HCT116 (cell line): ENCODE results near the gene VWC2. TPM values are rescaled to one million over a fixed set of nuclear protein-coding genes. Genes with fewer than 3 reads are reported as not detected.

Experiments used
- ATAC-seq: fragments of 200-7000 bp; cut with Tn5 transposase; 2 replicates; pipeline ENCODE4 v1.9.1; 2020; ENCODE audit warnings: mild to moderate bottlenecking, moderate library complexity
- BruUV-seq: library from RNA; stranded (reverse); fragments of 400-500 nt; replicated peaks from 2 replicates; lab custom pipeline; 2021; lab: Mats Ljungman, UMichigan
- CTCF ChIA-PET: fragments of 300-600 bp; sonication (Branson Sonifier 250); formaldehyde crosslinking; loops from one replicate; lab custom pipeline; 2021; ENCODE audit warnings: antibody characterized with exemption; lab: Charles Lee
- POLR2A ChIA-PET: fragments of 300-600, 350-600 bp; sonication (Branson Sonifier 250); formaldehyde crosslinking; loops from one replicate; lab custom pipeline; 2021; ENCODE audit warnings: antibody characterized with exemption; lab: Charles Lee
- RAD21 ChIA-PET, 2 experiments: fragments of 300-600 bp; sonication (Branson Sonifier 250); formaldehyde crosslinking; loops; one replicate each; lab custom pipeline; 2023; ENCODE audit warnings: low total read pairs in 2 of 2; ENCODE audit not compliant: uncharacterized antibody in 2 of 2, unreplicated experiment in 2 of 2, low non-redundant PET in 1 of 2; lab: Charles Lee
- DNase-seq: peaks from one replicate; pipeline ENCODE4 v3.0.0-alpha.2; 2010; ENCODE audit warnings: low read depth, low spot score
- H2AFZ ChIP-seq: fragments of 200-600 bp; shearing (Covaris generic), sonication (generic); 2 replicates; pipeline ENCODE4 v1.6.1; 2017; ENCODE audit warnings: low read depth, mixed run types, mixed read lengths, antibody characterized with exemption, low read length; ENCODE audit not compliant: poor library complexity, severe bottlenecking
- H3K27ac ChIP-seq: 2 replicates; pipeline ENCODE4 v1.5.1; 2012; ENCODE audit warnings: low read depth, low read length
- H3K27me3 ChIP-seq: fragments of 200-600 bp; sonication (generic); 2 replicates; pipeline ENCODE4 v1.6.1; 2016; ENCODE audit warnings: mixed run types, low read length, mixed read lengths; ENCODE audit not compliant: insufficient read depth
- H3K36me3 ChIP-seq, 2 experiments: fragments of 200-500 bp in 1 of 2; fragments of 200-600 bp in 1 of 2; sonication (Bioruptor generic) in 1 of 2; sonication (generic) in 1 of 2; 2 replicates each; pipeline versions ENCODE4 v1.5.1 to v1.6.1; 2014 to 2016; ENCODE audit warnings: low read length in 2 of 2, inconsistent platforms in 1 of 2, mixed read lengths in 1 of 2, mixed run types in 1 of 2; ENCODE audit not compliant: insufficient read depth in 2 of 2, control insufficient read depth in 1 of 2
- H3K4me1 ChIP-seq, 2 experiments: fragments of 200-600 bp in 1 of 2; sonication (generic) in 1 of 2; 2 replicates each; pipeline versions ENCODE4 v1.5.1 to v1.6.1; 2012 to 2017; ENCODE audit warnings: low read length in 2 of 2, inconsistent platforms in 1 of 2, mild to moderate bottlenecking in 1 of 2, mixed read lengths in 1 of 2, mixed run types in 1 of 2, moderate library complexity in 1 of 2; ENCODE audit not compliant: insufficient read depth in 2 of 2, control insufficient read depth in 1 of 2
- H3K4me2 ChIP-seq: fragments of 200-600 bp; sonication (generic); 2 replicates; pipeline ENCODE4 v1.6.1; 2017; ENCODE audit warnings: mixed run types, low read length, mixed read lengths
- H3K4me3 ChIP-seq, 2 experiments: fragments of 200-600 bp in 1 of 2; sonication (generic) in 1 of 2; replicated peaks in 1 of 2; 2 replicates each; pipeline ENCODE4 v1.5.1; 2011 to 2016; ENCODE audit warnings: low read length in 2 of 2, control low read depth in 1 of 2, low read depth in 1 of 2, mild to moderate bottlenecking in 1 of 2, mixed read lengths in 1 of 2, mixed run types in 1 of 2
- H3K79me2 ChIP-seq: fragments of 200-600 bp; sonication (generic); 2 replicates; pipeline ENCODE4 v1.6.1; 2017; ENCODE audit warnings: mild to moderate bottlenecking, mixed run types, low read length, moderate library complexity, mixed read lengths; ENCODE audit not compliant: insufficient read depth
- H3K9ac ChIP-seq: fragments of 200-600 bp; sonication (generic); 2 replicates; pipeline ENCODE4 v1.6.1; 2016; ENCODE audit warnings: low read length, mixed read lengths
- H3K9me2 ChIP-seq: fragments of 200-600 bp; sonication (generic), shearing (Covaris generic); 2 replicates; pipeline ENCODE4 v1.6.1; 2017; ENCODE audit warnings: mixed run types, mild to moderate bottlenecking, moderate library complexity; ENCODE audit not compliant: insufficient read depth
- H3K9me3 ChIP-seq, 2 experiments: fragments of 200-500 bp in 1 of 2; fragments of 200-600 bp in 1 of 2; sonication (Bioruptor generic) in 1 of 2; sonication (generic) in 1 of 2; 2 replicates each; pipeline ENCODE4 v1.6.1; 2014 to 2017; ENCODE audit warnings: low read length in 2 of 2, mixed read lengths in 2 of 2, inconsistent platforms in 1 of 2, low read depth in 1 of 2, mild to moderate bottlenecking in 1 of 2, mixed run types in 1 of 2, moderate library complexity in 1 of 2; ENCODE audit not compliant: control insufficient read depth in 1 of 2, insufficient read depth in 1 of 2
- H4K20me1 ChIP-seq: fragments of 200-600 bp; sonication (generic), shearing (Covaris generic); 2 replicates; pipeline ENCODE4 v1.6.1; 2017; ENCODE audit warnings: mixed run types, mild to moderate bottlenecking, moderate library complexity; ENCODE audit not compliant: insufficient read depth
- CEBPB ChIP-seq: IDR thresholded peaks from 2 replicates; pipeline ENCODE4 v1.6.1; 2012; ENCODE audit warnings: low read depth
- EGR1 ChIP-seq: IDR thresholded peaks from 2 replicates; pipeline ENCODE4 v1.6.1; 2012; ENCODE audit warnings: low read depth
- EZH2 ChIP-seq: fragments of 200-600 bp; sonication (generic); IDR thresholded peaks from 2 replicates; pipeline ENCODE4 v1.6.1; 2017; ENCODE audit warnings: antibody characterized with exemption, mixed run types
- EZH2phosphoT487 ChIP-seq: fragments of 200-600 bp; IDR thresholded peaks from 2 replicates; pipeline ENCODE4 v1.6.1; 2018; ENCODE audit warnings: antibody characterized with exemption, borderline replicate concordance
- FOSL1 ChIP-seq: IDR thresholded peaks from 2 replicates; pipeline ENCODE4 v1.6.1; 2012; ENCODE audit warnings: low read depth
- MAX ChIP-seq: IDR thresholded peaks from 2 replicates; pipeline ENCODE4 v1.6.1; 2012
- POLR2A ChIP-seq: IDR thresholded peaks from 2 replicates; pipeline ENCODE4 v1.7.0; 2011; ENCODE audit warnings: borderline replicate concordance; ENCODE audit not compliant: insufficient read depth, insufficient read length; ENCODE audit errors: extremely low read depth
- POLR2AphosphoS5 ChIP-seq: IDR thresholded peaks from 2 replicates; pipeline ENCODE4 v1.6.1; 2011; ENCODE audit warnings: mild to moderate bottlenecking, low read depth, low read length, moderate library complexity
- RAD21 ChIP-seq: IDR thresholded peaks from 2 replicates; pipeline ENCODE4 v1.6.1; 2012; ENCODE audit warnings: low read depth, mild to moderate bottlenecking
- SIN3A ChIP-seq: IDR thresholded peaks from 2 replicates; pipeline ENCODE4 v1.6.1; 2012; ENCODE audit warnings: low read depth
- SP1 ChIP-seq: IDR thresholded peaks from 2 replicates; pipeline ENCODE4 v1.6.1; 2012; ENCODE audit warnings: low read depth
- SRF ChIP-seq: IDR thresholded peaks from 2 replicates; pipeline ENCODE4 v1.6.1; 2012; ENCODE audit warnings: low read depth
- YY1 ChIP-seq: IDR thresholded peaks from 2 replicates; pipeline ENCODE4 v1.6.1; 2011; ENCODE audit warnings: low read length, low read depth, moderate library complexity, mild to moderate bottlenecking; ENCODE audit not compliant: insufficient replicate concordance; ENCODE audit errors: extremely low read depth
- ZNF274 ChIP-seq: fragments of 200-500 bp; sonication (Bioruptor generic); IDR thresholded peaks from 2 replicates; pipeline ENCODE4 v1.6.1; 2014; ENCODE audit warnings: mild to moderate bottlenecking, low read depth, low read length, inconsistent platforms
- intact Hi-C: fragments of 100-400 bp; cut with micrococcal nuclease; formaldehyde crosslinking; loops from 2 replicates; pipeline ENCODE4 v1.10.0; 2022
- total RNA-seq: library from RNA; stranded (reverse); gene quantifications from one replicate; pipeline ENCODE4 v1.2.1, GENCODE V29; 2021; ENCODE audit not compliant: unreplicated experiment
- TF ChIP-seq, protein P1 (sequence below): IDR thresholded peaks from 2 replicates; pipeline ENCODE4 v1.6.1; 2012; ENCODE audit warnings: low read depth
- TF ChIP-seq, protein P2 (sequence below): IDR thresholded peaks from 2 replicates; pipeline ENCODE4 v1.6.1; 2011; ENCODE audit warnings: mild to moderate bottlenecking, low read length, moderate library complexity; ENCODE audit not compliant: insufficient replicate concordance; ENCODE audit errors: extremely low read depth
- TF ChIP-seq, protein P3 (sequence below), 3 experiments: fragments of 200-600 bp in 1 of 3; sonication (generic) in 1 of 3; IDR thresholded peaks in 2 of 3; conservative IDR thresholded peaks in 1 of 3; 2 replicates each; pipeline ENCODE4 v1.5.1; 2012 to 2017; ENCODE audit warnings: low read depth in 2 of 3, low read length in 2 of 3, antibody characterized with exemption in 1 of 3, borderline replicate concordance in 1 of 3, control low read depth in 1 of 3, mild to moderate bottlenecking in 1 of 3, mixed read lengths in 1 of 3, mixed run types in 1 of 3, moderate library complexity in 1 of 3; ENCODE audit not compliant: insufficient read depth in 1 of 3
- TF ChIP-seq, protein P4 (sequence below): IDR thresholded peaks from 2 replicates; pipeline ENCODE4 v1.6.1; 2012

VWC2 gene
- total RNA-seq, 1 experiment from 2014 or later, result not detected

GRCh38 chr7:49787980-49788379 is 14.5 kb downstream of the VWC2 start:
- TF ChIP-seq, protein P1, sequence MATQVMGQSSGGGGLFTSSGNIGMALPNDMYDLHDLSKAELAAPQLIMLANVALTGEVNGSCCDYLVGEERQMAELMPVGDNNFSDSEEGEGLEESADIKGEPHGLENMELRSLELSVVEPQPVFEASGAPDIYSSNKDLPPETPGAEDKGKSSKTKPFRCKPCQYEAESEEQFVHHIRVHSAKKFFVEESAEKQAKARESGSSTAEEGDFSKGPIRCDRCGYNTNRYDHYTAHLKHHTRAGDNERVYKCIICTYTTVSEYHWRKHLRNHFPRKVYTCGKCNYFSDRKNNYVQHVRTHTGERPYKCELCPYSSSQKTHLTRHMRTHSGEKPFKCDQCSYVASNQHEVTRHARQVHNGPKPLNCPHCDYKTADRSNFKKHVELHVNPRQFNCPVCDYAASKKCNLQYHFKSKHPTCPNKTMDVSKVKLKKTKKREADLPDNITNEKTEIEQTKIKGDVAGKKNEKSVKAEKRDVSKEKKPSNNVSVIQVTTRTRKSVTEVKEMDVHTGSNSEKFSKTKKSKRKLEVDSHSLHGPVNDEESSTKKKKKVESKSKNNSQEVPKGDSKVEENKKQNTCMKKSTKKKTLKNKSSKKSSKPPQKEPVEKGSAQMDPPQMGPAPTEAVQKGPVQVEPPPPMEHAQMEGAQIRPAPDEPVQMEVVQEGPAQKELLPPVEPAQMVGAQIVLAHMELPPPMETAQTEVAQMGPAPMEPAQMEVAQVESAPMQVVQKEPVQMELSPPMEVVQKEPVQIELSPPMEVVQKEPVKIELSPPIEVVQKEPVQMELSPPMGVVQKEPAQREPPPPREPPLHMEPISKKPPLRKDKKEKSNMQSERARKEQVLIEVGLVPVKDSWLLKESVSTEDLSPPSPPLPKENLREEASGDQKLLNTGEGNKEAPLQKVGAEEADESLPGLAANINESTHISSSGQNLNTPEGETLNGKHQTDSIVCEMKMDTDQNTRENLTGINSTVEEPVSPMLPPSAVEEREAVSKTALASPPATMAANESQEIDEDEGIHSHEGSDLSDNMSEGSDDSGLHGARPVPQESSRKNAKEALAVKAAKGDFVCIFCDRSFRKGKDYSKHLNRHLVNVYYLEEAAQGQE, result no peak
- TF ChIP-seq, protein P2, sequence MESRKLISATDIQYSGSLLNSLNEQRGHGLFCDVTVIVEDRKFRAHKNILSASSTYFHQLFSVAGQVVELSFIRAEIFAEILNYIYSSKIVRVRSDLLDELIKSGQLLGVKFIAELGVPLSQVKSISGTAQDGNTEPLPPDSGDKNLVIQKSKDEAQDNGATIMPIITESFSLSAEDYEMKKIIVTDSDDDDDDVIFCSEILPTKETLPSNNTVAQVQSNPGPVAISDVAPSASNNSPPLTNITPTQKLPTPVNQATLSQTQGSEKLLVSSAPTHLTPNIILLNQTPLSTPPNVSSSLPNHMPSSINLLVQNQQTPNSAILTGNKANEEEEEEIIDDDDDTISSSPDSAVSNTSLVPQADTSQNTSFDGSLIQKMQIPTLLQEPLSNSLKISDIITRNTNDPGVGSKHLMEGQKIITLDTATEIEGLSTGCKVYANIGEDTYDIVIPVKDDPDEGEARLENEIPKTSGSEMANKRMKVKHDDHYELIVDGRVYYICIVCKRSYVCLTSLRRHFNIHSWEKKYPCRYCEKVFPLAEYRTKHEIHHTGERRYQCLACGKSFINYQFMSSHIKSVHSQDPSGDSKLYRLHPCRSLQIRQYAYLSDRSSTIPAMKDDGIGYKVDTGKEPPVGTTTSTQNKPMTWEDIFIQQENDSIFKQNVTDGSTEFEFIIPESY, result no peak
- TF ChIP-seq EGR1 (no peak), EZH2 (no peak), MAX (no peak), CEBPB (no peak), SP1 (no peak), SRF (no peak), EZH2phosphoT487 (no peak), ZNF274 (no peak), RAD21 (no peak), YY1 (no peak), FOSL1 (no peak), POLR2A (no peak), POLR2AphosphoS5 (no peak), SIN3A (no peak)
- TF ChIP-seq, protein P3, sequence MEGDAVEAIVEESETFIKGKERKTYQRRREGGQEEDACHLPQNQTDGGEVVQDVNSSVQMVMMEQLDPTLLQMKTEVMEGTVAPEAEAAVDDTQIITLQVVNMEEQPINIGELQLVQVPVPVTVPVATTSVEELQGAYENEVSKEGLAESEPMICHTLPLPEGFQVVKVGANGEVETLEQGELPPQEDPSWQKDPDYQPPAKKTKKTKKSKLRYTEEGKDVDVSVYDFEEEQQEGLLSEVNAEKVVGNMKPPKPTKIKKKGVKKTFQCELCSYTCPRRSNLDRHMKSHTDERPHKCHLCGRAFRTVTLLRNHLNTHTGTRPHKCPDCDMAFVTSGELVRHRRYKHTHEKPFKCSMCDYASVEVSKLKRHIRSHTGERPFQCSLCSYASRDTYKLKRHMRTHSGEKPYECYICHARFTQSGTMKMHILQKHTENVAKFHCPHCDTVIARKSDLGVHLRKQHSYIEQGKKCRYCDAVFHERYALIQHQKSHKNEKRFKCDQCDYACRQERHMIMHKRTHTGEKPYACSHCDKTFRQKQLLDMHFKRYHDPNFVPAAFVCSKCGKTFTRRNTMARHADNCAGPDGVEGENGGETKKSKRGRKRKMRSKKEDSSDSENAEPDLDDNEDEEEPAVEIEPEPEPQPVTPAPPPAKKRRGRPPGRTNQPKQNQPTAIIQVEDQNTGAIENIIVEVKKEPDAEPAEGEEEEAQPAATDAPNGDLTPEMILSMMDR (IDR thresholded peaks at IDR 0.05 in 2 of 3, conservative IDR thresholded peaks at IDR 0.05 in 1 of 3; ENCODE audit: borderline replicate concordance in 1 of 3, insufficient read depth in 1 of 3, low read depth in 2 of 3, low read length in 2 of 3), result no peak
- TF ChIP-seq, protein P4, sequence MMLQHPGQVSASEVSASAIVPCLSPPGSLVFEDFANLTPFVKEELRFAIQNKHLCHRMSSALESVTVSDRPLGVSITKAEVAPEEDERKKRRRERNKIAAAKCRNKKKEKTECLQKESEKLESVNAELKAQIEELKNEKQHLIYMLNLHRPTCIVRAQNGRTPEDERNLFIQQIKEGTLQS, result no peak
- intact Hi-C loops, result no loop called here
- H3K9me2 ChIP-seq, result no peaks in the 10 kb centered on the region
- no peaks in the 10 kb centered on the region for H3K79me2 ChIP-seq
- ChIA-PET CTCF (no interaction called here), POLR2A (no interaction called here), RAD21 (no interaction called here)
- no peak for DNase-seq
- no peak overlapping the region for H3K4me2 ChIP-seq
- H3K9me3 ChIP-seq, result peaks cover 0 to 6% of the 10 kb centered on the region in 2 experiments; a peak in 1 of 4 replicates
- no peak overlapping the region for H3K27ac ChIP-seq
- no peak overlapping the region for H2AFZ ChIP-seq
- BruUV-seq, result no TSS peak
- no peaks in the 10 kb centered on the region for H3K27me3 ChIP-seq
- H3K36me3 ChIP-seq, result no peaks in the 10 kb centered on the region
- no peak overlapping the region for H3K9ac ChIP-seq
- H4K20me1 ChIP-seq, result no peaks in the 10 kb centered on the region
- H3K4me3 ChIP-seq, result no peak overlapping the region
- no peak for ATAC-seq
- H3K4me1 ChIP-seq, result no peaks in the 10 kb centered on the region
